Measurements from ENCODE around the gene ZNF224. TPM values are rescaled to one million over a fixed set of nuclear protein-coding genes. Genes with fewer than 3 reads are reported as not detected.

The ZNF224 gene
- total and polyA plus RNA-seq, 2 of the 13 experiments (the other 11 are each of a cell fraction or from before 2014, with no cell fraction given) = 13.0 to 16.1 TPM

GRCh38 chr19:44071824-44072542 lies 22.2 kb upstream of the ZNF224 start, which contains the start of gene ZNF284 (continued):
- TF ChIP-seq ZNF556 (CRISPR knock-in tag; IDR thresholded peaks at IDR 0.05; ENCODE audit: borderline replicate concordance) = peak; percentile 46; the same call in 1 of the 2 replicates
- TF ChIP-seq FOXA1 (IDR thresholded peaks at IDR 0.05) = no peak
- no peak for TF ChIP-seq FOXA1 (CRISPR knock-in tag; IDR thresholded peaks at IDR 0.05)
- no peak for TF ChIP-seq SETDB1 (CRISPR knock-in tag; IDR thresholded peaks at IDR 0.05; ENCODE audit: borderline replicate concordance)
- TF ChIP-seq ZNF513 (CRISPR knock-in tag; conservative IDR thresholded peaks at IDR 0.05) = no peak
- TF ChIP-seq POLR2A (IDR thresholded peaks at IDR 0.05; ENCODE audit: insufficient read depth in 1 of 2, low read depth in 2 of 2, low read length in 2 of 2) = peak; percentile 47 to 80; a peak in 3 of 4 replicates
- TF ChIP-seq ETV5 (CRISPR knock-in tag; IDR thresholded peaks at IDR 0.05; ENCODE audit: borderline replicate concordance) = peak; percentile 85
- TF ChIP-seq, protein P1, sequence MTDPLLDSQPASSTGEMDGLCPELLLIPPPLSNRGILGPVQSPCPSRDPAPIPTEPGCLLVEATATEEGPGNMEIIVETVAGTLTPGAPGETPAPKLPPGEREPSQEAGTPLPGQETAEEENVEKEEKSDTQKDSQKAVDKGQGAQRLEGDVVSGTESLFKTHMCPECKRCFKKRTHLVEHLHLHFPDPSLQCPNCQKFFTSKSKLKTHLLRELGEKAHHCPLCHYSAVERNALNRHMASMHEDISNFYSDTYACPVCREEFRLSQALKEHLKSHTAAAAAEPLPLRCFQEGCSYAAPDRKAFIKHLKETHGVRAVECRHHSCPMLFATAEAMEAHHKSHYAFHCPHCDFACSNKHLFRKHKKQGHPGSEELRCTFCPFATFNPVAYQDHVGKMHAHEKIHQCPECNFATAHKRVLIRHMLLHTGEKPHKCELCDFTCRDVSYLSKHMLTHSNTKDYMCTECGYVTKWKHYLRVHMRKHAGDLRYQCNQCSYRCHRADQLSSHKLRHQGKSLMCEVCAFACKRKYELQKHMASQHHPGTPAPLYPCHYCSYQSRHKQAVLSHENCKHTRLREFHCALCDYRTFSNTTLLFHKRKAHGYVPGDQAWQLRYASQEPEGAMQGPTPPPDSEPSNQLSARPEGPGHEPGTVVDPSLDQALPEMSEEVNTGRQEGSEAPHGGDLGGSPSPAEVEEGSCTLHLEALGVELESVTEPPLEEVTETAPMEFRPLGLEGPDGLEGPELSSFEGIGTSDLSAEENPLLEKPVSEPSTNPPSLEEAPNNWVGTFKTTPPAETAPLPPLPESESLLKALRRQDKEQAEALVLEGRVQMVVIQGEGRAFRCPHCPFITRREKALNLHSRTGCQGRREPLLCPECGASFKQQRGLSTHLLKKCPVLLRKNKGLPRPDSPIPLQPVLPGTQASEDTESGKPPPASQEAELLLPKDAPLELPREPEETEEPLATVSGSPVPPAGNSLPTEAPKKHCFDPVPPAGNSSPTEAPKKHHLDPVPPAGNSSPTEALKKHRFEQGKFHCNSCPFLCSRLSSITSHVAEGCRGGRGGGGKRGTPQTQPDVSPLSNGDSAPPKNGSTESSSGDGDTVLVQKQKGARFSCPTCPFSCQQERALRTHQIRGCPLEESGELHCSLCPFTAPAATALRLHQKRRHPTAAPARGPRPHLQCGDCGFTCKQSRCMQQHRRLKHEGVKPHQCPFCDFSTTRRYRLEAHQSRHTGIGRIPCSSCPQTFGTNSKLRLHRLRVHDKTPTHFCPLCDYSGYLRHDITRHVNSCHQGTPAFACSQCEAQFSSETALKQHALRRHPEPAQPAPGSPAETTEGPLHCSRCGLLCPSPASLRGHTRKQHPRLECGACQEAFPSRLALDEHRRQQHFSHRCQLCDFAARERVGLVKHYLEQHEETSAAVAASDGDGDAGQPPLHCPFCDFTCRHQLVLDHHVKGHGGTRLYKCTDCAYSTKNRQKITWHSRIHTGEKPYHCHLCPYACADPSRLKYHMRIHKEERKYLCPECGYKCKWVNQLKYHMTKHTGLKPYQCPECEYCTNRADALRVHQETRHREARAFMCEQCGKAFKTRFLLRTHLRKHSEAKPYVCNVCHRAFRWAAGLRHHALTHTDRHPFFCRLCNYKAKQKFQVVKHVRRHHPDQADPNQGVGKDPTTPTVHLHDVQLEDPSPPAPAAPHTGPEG (CRISPR knock-in tag; IDR thresholded peaks at IDR 0.05) = no peak
- no peak for TF ChIP-seq ELK4 (CRISPR knock-in tag; IDR thresholded peaks at IDR 0.05; ENCODE audit: borderline replicate concordance)
- TF ChIP-seq ZNF724P (CRISPR knock-in tag; IDR thresholded peaks at IDR 0.05; ENCODE audit: borderline replicate concordance) = peak; percentile 30; the same call in 1 of the 2 replicates
- TF ChIP-seq HOXD1 (CRISPR knock-in tag; IDR thresholded peaks at IDR 0.05) = 0 out of 2 replicates have a peak, but pooled peaks have one; percentile 27
- TF ChIP-seq ZMYM2 (CRISPR knock-in tag; IDR thresholded peaks at IDR 0.05) = no peak
- peak; percentile 65; the same call in 1 of the 2 replicates for TF ChIP-seq MIER3 (CRISPR knock-in tag; IDR thresholded peaks at IDR 0.05; ENCODE audit: borderline replicate concordance)
- no peak for TF ChIP-seq NR1H2 (CRISPR knock-in tag; IDR thresholded peaks at IDR 0.05; ENCODE audit: borderline replicate concordance, low read depth)
- TF ChIP-seq, protein P2, sequence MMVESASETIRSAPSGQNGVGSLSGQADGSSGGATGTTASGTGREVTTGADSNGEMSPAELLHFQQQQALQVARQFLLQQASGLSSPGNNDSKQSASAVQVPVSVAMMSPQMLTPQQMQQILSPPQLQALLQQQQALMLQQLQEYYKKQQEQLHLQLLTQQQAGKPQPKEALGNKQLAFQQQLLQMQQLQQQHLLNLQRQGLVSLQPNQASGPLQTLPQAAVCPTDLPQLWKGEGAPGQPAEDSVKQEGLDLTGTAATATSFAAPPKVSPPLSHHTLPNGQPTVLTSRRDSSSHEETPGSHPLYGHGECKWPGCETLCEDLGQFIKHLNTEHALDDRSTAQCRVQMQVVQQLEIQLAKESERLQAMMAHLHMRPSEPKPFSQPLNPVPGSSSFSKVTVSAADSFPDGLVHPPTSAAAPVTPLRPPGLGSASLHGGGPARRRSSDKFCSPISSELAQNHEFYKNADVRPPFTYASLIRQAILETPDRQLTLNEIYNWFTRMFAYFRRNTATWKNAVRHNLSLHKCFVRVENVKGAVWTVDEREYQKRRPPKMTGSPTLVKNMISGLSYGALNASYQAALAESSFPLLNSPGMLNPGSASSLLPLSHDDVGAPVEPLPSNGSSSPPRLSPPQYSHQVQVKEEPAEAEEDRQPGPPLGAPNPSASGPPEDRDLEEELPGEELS (CRISPR knock-in tag; IDR thresholded peaks at IDR 0.05) = 0 out of 2 replicates have a peak, but pooled peaks have one; percentile 34
- no peak for TF ChIP-seq MXI1 (IDR thresholded peaks at IDR 0.05; ENCODE audit: borderline replicate concordance, low read depth, low read length)
- TF ChIP-seq FOSL2 (CRISPR knock-in tag; IDR thresholded peaks at IDR 0.05) = peak; percentile 25; the same call in 1 of the 2 replicates
- TF ChIP-seq ZC3H4 (CRISPR knock-in tag; IDR thresholded peaks at IDR 0.05; ENCODE audit: borderline replicate concordance) = no peak
- peak; percentile 77 for TF ChIP-seq ASH2L (IDR thresholded peaks at IDR 0.05; ENCODE audit: insufficient read length, low read depth, low read length)

Data from HepG2 (cell line).